HFFc6 (cell line): ENCODE results near the gene DNAJA2. TPM values are rescaled to one million over a fixed set of nuclear protein-coding genes. Genes with fewer than 3 reads are reported as not detected.
"Not testable (repeated sequence)": the region's sequence is repeated elsewhere in the genome, so short reads cannot be mapped to it uniquely, and the experiment has no call there.

Experiments used
- DNase-seq: peaks from one replicate; pipeline ENCODE4 v3.0.0-alpha.2; 2018
- H3K27ac Mint-ChIP-seq: 2 replicates; pipeline ENCODE4 v1.8.0; 2020; ENCODE audit warnings: mild to moderate bottlenecking, mixed read lengths
- H3K27me3 Mint-ChIP-seq: 2 replicates; pipeline ENCODE4 v1.8.0; 2021; ENCODE audit warnings: mild to moderate bottlenecking, moderate library complexity, mixed read lengths; ENCODE audit not compliant: insufficient read depth
- H3K36me3 Mint-ChIP-seq: 2 replicates; pipeline ENCODE4 v1.8.0; 2021; ENCODE audit warnings: low read depth, mixed read lengths
- H3K4me1 Mint-ChIP-seq: 2 replicates; pipeline ENCODE4 v1.8.0; 2020; ENCODE audit warnings: low read depth, mixed read lengths
- H3K4me3 Mint-ChIP-seq: 2 replicates; pipeline ENCODE4 v1.8.0; 2020; ENCODE audit warnings: mild to moderate bottlenecking, moderate library complexity, mixed read lengths
- H3K9me3 Mint-ChIP-seq: 2 replicates; pipeline ENCODE4 v1.8.0; 2020; ENCODE audit warnings: mild to moderate bottlenecking, mixed read lengths
- CTCF ChIP-seq: fragments of 200-600 bp; sonication (generic); IDR thresholded peaks from 2 replicates; pipeline ENCODE4 v1.5.0; 2021; ENCODE audit warnings: antibody characterized with exemption, mild to moderate bottlenecking
- total RNA-seq, 6 experiments: library from RNA; stranded (reverse); fragmentation: NEBNext Ultra II Directional; extraction: Animal tissue kit (Norgen Biotek cat#: 25700); gene quantifications; 2 replicates in 1 of 6; 3 replicates in 5 of 6; pipeline ENCODE4 v1.2.3, GENCODE V29; 2021

DNAJA2 gene
- total RNA-seq, 6 experiments from 2014 or later, result 64.2 to 80.3 (median 72.5) TPM

- Mint-ChIP-seq H3K27me3 (peaks cover 2% of the 10 kb centered on the region; the same call in 1 of the 2 replicates), H3K4me1 (no peaks in the 10 kb centered on the region), H3K36me3 (no peaks in the 10 kb centered on the region), H3K9me3 (no peaks in the 10 kb centered on the region), H3K4me3 (no peak overlapping the region), H3K27ac (no peak overlapping the region)
- no peak for TF ChIP-seq CTCF
- no peak for DNase-seq
Measured at GRCh38 chr16:46949241-46949892, 24.1 kb downstream of the DNAJA2 start.

- no peaks in the 10 kb centered on the region for H3K9me3 Mint-ChIP-seq
Measured at GRCh38 chr16:46948548-46949166, 24.8 kb downstream of the DNAJA2 start.

GRCh38 chr16:46947900-46948547 lies 25.4 kb downstream of the DNAJA2 start:
- no peaks in the 10 kb centered on the region for H3K4me1 Mint-ChIP-seq
- H3K36me3 Mint-ChIP-seq, result no peaks in the 10 kb centered on the region
- TF ChIP-seq CTCF, result peak; percentile 82
- no peak overlapping the region for H3K27ac Mint-ChIP-seq
- H3K27me3 Mint-ChIP-seq, result peaks cover 2% of the 10 kb centered on the region; the same call in 1 of the 2 replicates
- no peak overlapping the region for H3K4me3 Mint-ChIP-seq
- H3K9me3 Mint-ChIP-seq, result no peaks in the 10 kb centered on the region
- peak; percentile 22 for DNase-seq

More at GRCh38 chr16:46948548-46949166, 24.8 kb downstream of the DNAJA2 start:
- no peaks in the 10 kb centered on the region for H3K36me3 Mint-ChIP-seq
- DNase-seq, result no peak
- no peaks in the 10 kb centered on the region for H3K4me1 Mint-ChIP-seq
- no peak for TF ChIP-seq CTCF
- H3K4me3 Mint-ChIP-seq, result no peak overlapping the region
- H3K27me3 Mint-ChIP-seq, result peaks cover 2% of the 10 kb centered on the region; the same call in 1 of the 2 replicates
- no peak overlapping the region for H3K27ac Mint-ChIP-seq

- H3K4me3 Mint-ChIP-seq, DNase-seq, H3K27ac Mint-ChIP-seq, H3K27me3 Mint-ChIP-seq, H3K4me1 Mint-ChIP-seq, H3K9me3 Mint-ChIP-seq, H3K36me3 Mint-ChIP-seq: not testable (repeated sequence)
Measured at GRCh38 chr16:46944713-46945112, 28.8 kb downstream of the DNAJA2 start.

GRCh38 chr16:46937536-46937935 lies 35.9 kb downstream of the DNAJA2 start:
- Mint-ChIP-seq H3K9me3 (no peaks in the 10 kb centered on the region), H3K4me3 (no peak overlapping the region), H3K36me3 (no peaks in the 10 kb centered on the region), H3K27ac (no peak overlapping the region), H3K27me3 (peaks cover 5% of the 10 kb centered on the region), H3K4me1 (no peaks in the 10 kb centered on the region)
- DNase-seq, result no peak
- no peak for TF ChIP-seq CTCF

GRCh38 chr16:46932802-46933201 lies 40.7 kb downstream of the DNAJA2 start:
- Mint-ChIP-seq H3K27me3 (peaks cover 3% of the 10 kb centered on the region; the same call in 1 of the 2 replicates), H3K27ac (no peak overlapping the region), H3K36me3 (no peaks in the 10 kb centered on the region), H3K4me3 (no peak overlapping the region), H3K9me3 (no peaks in the 10 kb centered on the region), H3K4me1 (no peaks in the 10 kb centered on the region)
- TF ChIP-seq CTCF, result no peak
- DNase-seq, result no peak
